ENCODE results near the gene GNA15.

GRCh38 chr19:3114811-3115210, 21.0 kb upstream of the GNA15 start:
- no peak for TF ChIP-seq POLR2A (IDR thresholded peaks at IDR 0.05)
- TF ChIP-seq, protein P1, sequence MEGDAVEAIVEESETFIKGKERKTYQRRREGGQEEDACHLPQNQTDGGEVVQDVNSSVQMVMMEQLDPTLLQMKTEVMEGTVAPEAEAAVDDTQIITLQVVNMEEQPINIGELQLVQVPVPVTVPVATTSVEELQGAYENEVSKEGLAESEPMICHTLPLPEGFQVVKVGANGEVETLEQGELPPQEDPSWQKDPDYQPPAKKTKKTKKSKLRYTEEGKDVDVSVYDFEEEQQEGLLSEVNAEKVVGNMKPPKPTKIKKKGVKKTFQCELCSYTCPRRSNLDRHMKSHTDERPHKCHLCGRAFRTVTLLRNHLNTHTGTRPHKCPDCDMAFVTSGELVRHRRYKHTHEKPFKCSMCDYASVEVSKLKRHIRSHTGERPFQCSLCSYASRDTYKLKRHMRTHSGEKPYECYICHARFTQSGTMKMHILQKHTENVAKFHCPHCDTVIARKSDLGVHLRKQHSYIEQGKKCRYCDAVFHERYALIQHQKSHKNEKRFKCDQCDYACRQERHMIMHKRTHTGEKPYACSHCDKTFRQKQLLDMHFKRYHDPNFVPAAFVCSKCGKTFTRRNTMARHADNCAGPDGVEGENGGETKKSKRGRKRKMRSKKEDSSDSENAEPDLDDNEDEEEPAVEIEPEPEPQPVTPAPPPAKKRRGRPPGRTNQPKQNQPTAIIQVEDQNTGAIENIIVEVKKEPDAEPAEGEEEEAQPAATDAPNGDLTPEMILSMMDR (IDR thresholded peaks at IDR 0.05), result no peak
